SJCRH30 (cell line): ENCODE measurements around the gene PDGFB. TPM values are rescaled to one million over a fixed set of nuclear protein-coding genes. Genes with fewer than 3 reads are reported as not detected.

ENCODE experiments used
- DNase-seq, 2 experiments: peaks; one replicate each; pipeline ENCODE4 v3.0.0-alpha.2; 2015 to 2020
- H3K27ac ChIP-seq: fragments of 250-450 bp; sonication (Bioruptor Pico); 2 replicates; pipeline ENCODE4 v1.5.1; 2020; ENCODE audit warnings: mild to moderate bottlenecking, moderate library complexity
- H3K27me3 ChIP-seq: fragments of 250-450 bp; sonication (Bioruptor Pico); 2 replicates; pipeline ENCODE4 v1.5.1; 2020; ENCODE audit warnings: mild to moderate bottlenecking, moderate library complexity
- H3K36me3 ChIP-seq: fragments of 250-450 bp; sonication (Bioruptor Pico); 2 replicates; pipeline ENCODE4 v1.5.1; 2020; ENCODE audit warnings: mild to moderate bottlenecking, moderate library complexity
- H3K4me1 ChIP-seq: fragments of 250-450 bp; sonication (Bioruptor Pico); 2 replicates; pipeline ENCODE4 v1.5.1; 2020; ENCODE audit warnings: mild to moderate bottlenecking, moderate library complexity
- H3K4me3 ChIP-seq: fragments of 250-450 bp; sonication (Bioruptor Pico); 2 replicates; pipeline ENCODE4 v1.5.1; 2020; ENCODE audit warnings: mild to moderate bottlenecking, moderate library complexity
- H3K9me3 ChIP-seq: fragments of 250-450 bp; sonication (Bioruptor Pico); replicated peaks from 2 replicates; pipeline ENCODE4 v1.5.1; 2020; ENCODE audit warnings: mild to moderate bottlenecking, moderate library complexity
- total RNA-seq: library from RNA; depleted of rRNA; stranded (reverse); fragments of >200 nt; shearing (Covaris generic); gene quantifications from 2 replicates; pipeline ENCODE4 v1.2.3, GENCODE V29; 2014

Gene PDGFB
- total RNA-seq, 1 experiment from 2014 or later: 0.26 TPM

- no peak for DNase-seq
- Histone ChIP-seq H3K36me3 (no peaks in the 10 kb centered on the region), H3K4me1 (no peaks in the 10 kb centered on the region), H3K27me3 (no peaks in the 10 kb centered on the region), H3K9me3 (no peaks in the 10 kb centered on the region), H3K27ac (no peak overlapping the region), H3K4me3 (no peak overlapping the region)
Observed at GRCh38 chr22:39268645-39269044, 23.9 kb upstream of the PDGFB start.

DNA sequence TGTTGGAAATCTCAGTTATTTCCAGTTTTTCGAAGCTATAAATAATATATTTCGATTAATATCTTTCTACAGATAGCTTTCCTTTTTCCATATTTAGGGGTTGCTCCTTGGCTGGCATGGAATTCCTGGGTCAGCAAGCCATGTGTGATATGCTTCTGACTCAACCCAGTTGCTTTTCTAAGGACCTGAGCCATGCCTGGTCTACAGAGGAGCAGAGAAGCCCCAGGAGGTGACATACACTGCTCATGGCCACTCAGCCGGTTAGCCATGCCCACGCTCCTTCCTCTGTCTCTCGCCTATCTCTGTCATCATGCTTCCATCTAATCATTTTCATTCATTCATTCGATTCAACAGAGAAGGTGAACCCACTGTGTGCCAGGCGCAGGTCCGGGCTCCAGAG lies 23.2 kb upstream of the PDGFB start:
- no peak for DNase-seq
- no peaks in the 10 kb centered on the region for H3K4me1 ChIP-seq
- H3K9me3 ChIP-seq: no peaks in the 10 kb centered on the region
- no peaks in the 10 kb centered on the region for H3K27me3 ChIP-seq
- no peak overlapping the region for H3K27ac ChIP-seq
- no peak overlapping the region for H3K4me3 ChIP-seq
- H3K36me3 ChIP-seq: no peaks in the 10 kb centered on the region

DNA sequence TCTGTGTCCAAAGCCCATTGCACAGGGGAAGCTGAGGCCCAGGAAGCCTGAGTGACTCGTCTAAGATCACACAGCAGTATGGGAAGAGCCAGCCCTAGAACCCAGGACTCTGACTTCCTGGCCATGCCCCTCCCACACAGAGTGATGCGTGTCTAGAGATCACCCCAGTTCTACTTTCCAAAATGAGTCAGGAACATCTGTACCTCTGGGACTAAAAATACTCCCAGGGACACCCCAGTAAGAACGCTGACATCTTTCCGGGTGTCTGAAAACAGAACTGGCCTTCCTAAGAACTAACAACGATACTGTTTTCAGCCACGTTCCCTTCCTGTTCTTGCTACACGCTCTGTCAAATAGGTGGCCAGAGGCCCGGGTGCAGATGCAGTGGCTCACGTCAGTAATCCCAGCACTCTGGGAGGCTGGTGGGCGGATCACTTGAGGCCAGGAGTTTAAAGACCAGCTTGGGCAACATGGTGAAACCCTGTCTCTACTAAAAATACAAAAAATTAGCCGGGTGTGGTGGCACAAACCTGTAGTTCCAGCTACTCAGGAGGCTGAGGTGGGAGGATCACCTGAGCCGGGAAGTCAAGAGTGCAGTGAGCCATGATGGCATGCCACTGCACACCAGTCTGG lies 21.7 kb upstream of the PDGFB start:
- Histone ChIP-seq H3K27me3 (no peaks in the 10 kb centered on the region), H3K36me3 (no peaks in the 10 kb centered on the region), H3K27ac (no peak overlapping the region), H3K9me3 (no peaks in the 10 kb centered on the region), H3K4me3 (no peak overlapping the region), H3K4me1 (no peaks in the 10 kb centered on the region)
- peak in 1 of 2 experiments; percentile 17 for DNase-seq

- Histone ChIP-seq H3K27me3 (no peaks in the 10 kb centered on the region), H3K4me3 (no peak overlapping the region), H3K27ac (no peak overlapping the region), H3K36me3 (no peaks in the 10 kb centered on the region), H3K4me1 (no peaks in the 10 kb centered on the region), H3K9me3 (no peaks in the 10 kb centered on the region)
- no peak for DNase-seq
Observed at GRCh38 chr22:39265143-39265886, 20.5 kb upstream of the PDGFB start.

GRCh38 chr22:39264349-39265038 lies 19.7 kb upstream of the PDGFB start:
- Histone ChIP-seq H3K4me1 (no peaks in the 10 kb centered on the region), H3K4me3 (no peak overlapping the region), H3K27me3 (no peaks in the 10 kb centered on the region), H3K9me3 (no peaks in the 10 kb centered on the region), H3K36me3 (no peaks in the 10 kb centered on the region), H3K27ac (no peak overlapping the region)
- no peak for DNase-seq

GRCh38 chr22:39263626-39264348 lies 19.0 kb upstream of the PDGFB start:
- Histone ChIP-seq H3K4me3 (no peak overlapping the region), H3K4me1 (no peaks in the 10 kb centered on the region), H3K27me3 (no peaks in the 10 kb centered on the region), H3K27ac (no peak overlapping the region), H3K36me3 (no peaks in the 10 kb centered on the region), H3K9me3 (no peaks in the 10 kb centered on the region)
- no peak for DNase-seq

- no peaks in the 10 kb centered on the region for H3K9me3 ChIP-seq
- H3K27me3 ChIP-seq: no peaks in the 10 kb centered on the region
- no peaks in the 10 kb centered on the region for H3K36me3 ChIP-seq
- DNase-seq: no peak
- no peak overlapping the region for H3K27ac ChIP-seq
- H3K4me1 ChIP-seq: peaks cover 5% of the 10 kb centered on the region; the same call in 1 of the 2 replicates
- no peak overlapping the region for H3K4me3 ChIP-seq
Observed at GRCh38 chr22:39259666-39260065, 14.9 kb upstream of the PDGFB start.

GRCh38 chr22:39257901-39258475 lies 13.2 kb upstream of the PDGFB start:
- Histone ChIP-seq H3K27me3 (no peaks in the 10 kb centered on the region), H3K4me3 (no peak overlapping the region), H3K9me3 (no peaks in the 10 kb centered on the region), H3K27ac (no peak overlapping the region), H3K36me3 (no peaks in the 10 kb centered on the region), H3K4me1 (peaks cover 15% of the 10 kb centered on the region; the same call in 1 of the 2 replicates)
- DNase-seq: no peak

GRCh38 chr22:39256979-39257378 lies 12.2 kb upstream of the PDGFB start:
- no peaks in the 10 kb centered on the region for H3K9me3 ChIP-seq
- H3K4me1 ChIP-seq: peaks cover 15% of the 10 kb centered on the region; the same call in 1 of the 2 replicates
- no peak overlapping the region for H3K27ac ChIP-seq
- DNase-seq: no peak
- no peaks in the 10 kb centered on the region for H3K36me3 ChIP-seq
- H3K4me3 ChIP-seq: no peak overlapping the region
- H3K27me3 ChIP-seq: no peaks in the 10 kb centered on the region; the same call in 1 of the 2 replicates

DNA sequence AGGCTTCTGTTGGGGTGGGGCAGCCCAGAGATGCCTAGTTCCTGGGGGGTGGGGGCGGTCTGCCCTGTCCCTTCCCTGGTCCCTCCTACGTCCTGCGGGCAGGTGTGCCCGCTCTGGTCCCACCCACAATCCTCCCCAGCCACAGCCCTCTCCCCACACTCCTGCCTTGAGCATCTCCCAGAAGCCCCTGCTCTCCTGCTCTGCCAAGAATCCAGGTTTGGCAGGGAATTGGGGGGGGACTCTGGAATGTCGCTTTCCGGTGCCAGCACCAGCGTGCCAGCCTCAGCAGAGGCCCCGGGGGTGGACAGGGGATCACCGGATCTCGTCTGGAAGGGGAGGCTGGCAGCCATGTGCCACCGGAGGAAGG lies 11.4 kb upstream of the PDGFB start:
- H3K4me1 ChIP-seq: peaks cover 15% of the 10 kb centered on the region; the same call in 1 of the 2 replicates
- H3K4me3 ChIP-seq: no peak overlapping the region
- no peak for DNase-seq
- H3K27me3 ChIP-seq: peaks cover 6% of the 10 kb centered on the region; the same call in 1 of the 2 replicates
- H3K9me3 ChIP-seq: no peaks in the 10 kb centered on the region
- no peak overlapping the region for H3K27ac ChIP-seq
- no peaks in the 10 kb centered on the region for H3K36me3 ChIP-seq

- DNase-seq: no peak
- no peaks in the 10 kb centered on the region for H3K36me3 ChIP-seq
- peaks cover 15% of the 10 kb centered on the region; the same call in 1 of the 2 replicates for H3K4me1 ChIP-seq
- peak overlapping the region; percentile 37; the same call in 1 of the 2 replicates for H3K27ac ChIP-seq
- H3K4me3 ChIP-seq: no peak overlapping the region
- peaks cover 6% of the 10 kb centered on the region; the same call in 1 of the 2 replicates for H3K27me3 ChIP-seq
- no peaks in the 10 kb centered on the region for H3K9me3 ChIP-seq
Observed at GRCh38 chr22:39255449-39256185, 10.8 kb upstream of the PDGFB start.

GRCh38 chr22:39254789-39255298 lies 10.1 kb upstream of the PDGFB start:
- Histone ChIP-seq H3K4me1 (peaks cover 15% of the 10 kb centered on the region; the same call in 1 of the 2 replicates), H3K4me3 (no peak overlapping the region), H3K9me3 (no peaks in the 10 kb centered on the region), H3K36me3 (no peaks in the 10 kb centered on the region), H3K27ac (peak overlapping the region; percentile 37; the same call in 1 of the 2 replicates), H3K27me3 (peaks cover 6% of the 10 kb centered on the region; the same call in 1 of the 2 replicates)
- DNase-seq: peak; percentile 42 to 57

DNA sequence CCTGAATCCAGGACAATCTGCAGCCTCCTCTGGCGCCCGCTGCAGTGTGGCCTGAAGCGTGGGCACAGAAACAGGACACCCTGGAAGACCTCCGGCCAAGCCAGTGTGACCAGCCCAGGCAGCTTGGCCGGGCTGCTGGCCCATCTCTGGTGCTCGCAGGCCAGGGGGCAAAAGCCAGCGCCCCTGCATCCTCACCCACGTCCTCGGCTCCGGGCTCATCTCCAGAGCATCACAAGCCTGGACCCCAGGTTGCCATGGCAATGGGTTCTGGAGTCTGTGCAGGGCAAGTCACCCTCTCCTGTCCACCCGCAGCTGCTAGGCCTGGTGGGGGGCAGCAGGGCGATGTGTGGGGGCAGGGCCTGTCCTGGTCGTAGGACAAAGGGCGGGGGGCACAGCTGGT lies 9.3 kb upstream of the PDGFB start:
- peaks cover 15% of the 10 kb centered on the region; the same call in 1 of the 2 replicates for H3K4me1 ChIP-seq
- no peaks in the 10 kb centered on the region for H3K9me3 ChIP-seq
- H3K27ac ChIP-seq: no peak overlapping the region
- no peak overlapping the region for H3K4me3 ChIP-seq
- H3K36me3 ChIP-seq: no peaks in the 10 kb centered on the region
- no peak for DNase-seq
- peaks cover 6% of the 10 kb centered on the region; the same call in 1 of the 2 replicates for H3K27me3 ChIP-seq
